Heart left ventricle (tissue), 13 donors: ENCODE results near the gene ARRB1.

ENCODE experiments used
- CTCF ChIP-seq, 12 donors: fragments of 200-600 bp; sonication (generic) in 4 of 12; IDR thresholded peaks; one replicate each; pipeline versions ENCODE4 v1.5.0 to v1.8.0; 2018 to 2022; ENCODE audit warnings: antibody characterized with exemption in 12 of 12, mild to moderate bottlenecking in 5 of 12
- POLR2A ChIP-seq, 2 donors: fragments of 450-650 bp; IDR thresholded peaks; one replicate each; pipeline ENCODE4 v1.6.1; 2017; ENCODE audit warnings: antibody characterized with exemption in 2 of 2, mild to moderate bottlenecking in 2 of 2, moderate library complexity in 2 of 2
- donor health status: ischemic (EF 13 %, LVEDD 7.1; RV severe dilation, severe dysfunction).
- donor health status: DM: no; HTN: yes; CAD: no.
- donor health status: DM: no; HTN: no; CAD: no.
- donor health status: ischemic (EF 25% LVEDD 6.9; RV normal size, moderate dysfunction).
- donor health status: ischemic (EF 25% LVEDD 5.7; RV mildly dilated, moderate dysfunction).
- donor health status: ischemic (EF 35%, LVEDD 5.7; RV mildly dilated, moderate dysfunction).
- donor health status: nonischemic (EF 11% LVEDD 7.7; RV severe dilation, severe dysfunction).
- donor health status: DM: yes; HTN: yes; CAD: no.
- donor health status: PGD.
- donor health status: ischemic (EF 29% LVEDD 5.4; RV normal size, mild dysfunction).
- donor health status: nonischemic (EF 23%, LVEDD 6.1; RV moderate dilation, normal function).

GRCh38 chr11:75314771-75315438 lies 36.6 kb downstream of the ARRB1 start:
- TF ChIP-seq CTCF (IDR thresholded peaks at IDR 0.05) = no peak
- TF ChIP-seq POLR2A (IDR thresholded peaks at IDR 0.05) = no peak
